Gastroesophageal sphincter (tissue), 4 donors: ENCODE data around the gene TMEM116. TPM values are rescaled to one million over a fixed set of nuclear protein-coding genes. Genes with fewer than 3 reads are reported as not detected.

Experiments
- ATAC-seq: fragments of 150-250 bp; one replicate; pipeline ENCODE4 v1.9.1; 2016; ENCODE audit warnings: mild to moderate bottlenecking, moderate library complexity
- H3K27ac ChIP-seq, 4 donors: fragments of 200-600 bp; sonication (generic) in 3 of 4; 1 replicate in 3 of 4; 2 replicates in 1 of 4; pipeline ENCODE4 v1.5.1; 2016 to 2019
- H3K27me3 ChIP-seq: fragments of 200-600 bp; sonication (generic); one replicate; pipeline ENCODE4 v1.5.1; 2019
- H3K36me3 ChIP-seq, 2 donors: fragments of 200-600 bp; sonication (generic); one replicate each; pipeline ENCODE4 v1.5.1; 2019; ENCODE audit warnings: control low read depth in 1 of 2
- H3K4me1 ChIP-seq, 3 donors: fragments of 200-600 bp; sonication (generic); 1 replicate in 2 of 3; 2 replicates in 1 of 3; pipeline ENCODE4 v1.5.1; 2016 to 2019; ENCODE audit warnings: control low read depth in 2 of 3
- H3K4me3 ChIP-seq, 2 donors: fragments of 200-600 bp; sonication (generic); one replicate each; pipeline ENCODE4 v1.5.1; 2019; ENCODE audit warnings: mild to moderate bottlenecking in 1 of 2, moderate library complexity in 1 of 2
- H3K9me3 ChIP-seq, 3 donors: fragments of 200-600 bp; sonication (generic); one replicate each; pipeline ENCODE4 v1.5.1; 2017 to 2019; ENCODE audit warnings: control low read depth in 2 of 3
- EP300 ChIP-seq: sonication (generic); formaldehyde crosslinking; IDR thresholded peaks from one replicate; pipeline ENCODE4 v1.6.1; 2017; ENCODE audit warnings: antibody characterized with exemption, mild to moderate bottlenecking
- POLR2A ChIP-seq, 2 donors: fragments of 450-650 bp; IDR thresholded peaks; one replicate each; pipeline ENCODE4 v1.6.1; 2017; ENCODE audit warnings: antibody characterized with exemption in 2 of 2, mild to moderate bottlenecking in 2 of 2, moderate library complexity in 1 of 2
- POLR2AphosphoS5 ChIP-seq: sonication (generic); formaldehyde crosslinking; IDR thresholded peaks from one replicate; pipeline ENCODE4 v1.6.1; 2017; ENCODE audit warnings: antibody characterized with exemption
- WGBS, 2 donors: methylation state at CpG; one replicate each; pipeline ENCODE4 v1.1.5; 2018; ENCODE audit warnings: low coverage in 1 of 2; 5-methylcytosine and 5-hydroxymethylcytosine counted together
- total RNA-seq, 4 donors: library from RNA; depleted of rRNA; stranded (reverse); fragments of >200 nt; gene quantifications; one replicate each; pipeline ENCODE4 v1.1.0, GENCODE V29; 2016
- TF ChIP-seq, protein P1 (sequence below), 4 experiments: fragments of 200-600 bp in 2 of 4; fragments of 450-650 bp in 2 of 4; sonication (generic) in 1 of 4; IDR thresholded peaks; one replicate each; pipeline ENCODE4 v1.5.1; 2017 to 2019; ENCODE audit warnings: antibody characterized with exemption in 4 of 4, mild to moderate bottlenecking in 2 of 4, moderate library complexity in 2 of 4

Gene TMEM116
- total RNA-seq, 4 donors from 2014 or later: 6.4 to 11.4 (median 6.7) TPM

DNA sequence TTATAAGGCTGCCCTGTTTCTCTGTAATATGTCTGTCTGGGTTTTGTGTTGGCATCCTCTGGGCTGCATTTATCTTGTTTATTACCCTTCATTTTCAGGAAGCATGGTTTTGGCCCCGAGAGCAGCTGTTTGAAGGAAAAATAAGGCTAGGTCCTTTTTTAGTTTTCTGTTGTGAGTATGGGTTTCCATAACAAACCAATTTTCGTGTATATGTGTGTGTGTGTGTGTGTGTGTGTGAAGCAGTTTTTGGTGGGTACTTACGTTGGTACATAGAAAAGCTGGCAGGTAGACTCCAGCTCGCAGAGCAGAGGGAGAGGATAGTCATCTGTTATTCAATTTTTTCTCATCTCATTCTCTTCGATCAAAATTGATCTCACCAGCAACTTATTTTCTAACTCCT, 118.4 kb downstream of the TMEM116 start:
- no peak for ATAC-seq
- H3K4me1 ChIP-seq: no peaks in the 10 kb centered on the region
- peaks cover 0 to 93% of the 10 kb centered on the region in 2 donors for H3K36me3 ChIP-seq
- H3K4me3 ChIP-seq: no peak overlapping the region
- H3K27ac ChIP-seq: no peak overlapping the region
- WGBS, 2 donors: 57 to 66% methylated on average over 4 to 5 of the region's 5 CpGs
- H3K9me3 ChIP-seq: no peaks in the 10 kb centered on the region
- TF ChIP-seq POLR2A (IDR thresholded peaks at IDR 0.05): no peak
- TF ChIP-seq, protein P1, sequence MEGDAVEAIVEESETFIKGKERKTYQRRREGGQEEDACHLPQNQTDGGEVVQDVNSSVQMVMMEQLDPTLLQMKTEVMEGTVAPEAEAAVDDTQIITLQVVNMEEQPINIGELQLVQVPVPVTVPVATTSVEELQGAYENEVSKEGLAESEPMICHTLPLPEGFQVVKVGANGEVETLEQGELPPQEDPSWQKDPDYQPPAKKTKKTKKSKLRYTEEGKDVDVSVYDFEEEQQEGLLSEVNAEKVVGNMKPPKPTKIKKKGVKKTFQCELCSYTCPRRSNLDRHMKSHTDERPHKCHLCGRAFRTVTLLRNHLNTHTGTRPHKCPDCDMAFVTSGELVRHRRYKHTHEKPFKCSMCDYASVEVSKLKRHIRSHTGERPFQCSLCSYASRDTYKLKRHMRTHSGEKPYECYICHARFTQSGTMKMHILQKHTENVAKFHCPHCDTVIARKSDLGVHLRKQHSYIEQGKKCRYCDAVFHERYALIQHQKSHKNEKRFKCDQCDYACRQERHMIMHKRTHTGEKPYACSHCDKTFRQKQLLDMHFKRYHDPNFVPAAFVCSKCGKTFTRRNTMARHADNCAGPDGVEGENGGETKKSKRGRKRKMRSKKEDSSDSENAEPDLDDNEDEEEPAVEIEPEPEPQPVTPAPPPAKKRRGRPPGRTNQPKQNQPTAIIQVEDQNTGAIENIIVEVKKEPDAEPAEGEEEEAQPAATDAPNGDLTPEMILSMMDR (IDR thresholded peaks at IDR 0.05): no peak
- no peak for TF ChIP-seq EP300
- no peak for TF ChIP-seq POLR2AphosphoS5
- H3K27me3 ChIP-seq: no peaks in the 10 kb centered on the region

DNA sequence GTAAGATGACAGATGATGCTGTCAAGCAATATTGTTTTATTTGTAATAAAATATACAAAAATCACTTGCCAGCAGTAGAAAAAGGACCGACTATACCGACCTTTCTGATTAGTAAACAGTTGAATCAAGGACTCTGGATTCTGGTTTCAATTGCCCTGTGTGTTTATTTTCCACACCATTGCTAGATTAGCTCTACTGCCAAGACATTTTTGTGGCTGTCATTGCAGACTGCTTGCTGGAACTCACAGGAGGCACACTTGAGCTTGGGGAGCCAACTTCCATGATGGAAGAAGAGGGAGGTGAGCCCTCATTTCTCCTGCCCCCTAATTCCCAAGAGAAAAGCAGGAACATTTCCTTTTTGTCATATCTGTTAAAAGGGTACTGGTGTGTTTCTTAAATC, 119.7 kb downstream of the TMEM116 start:
- Histone ChIP-seq H3K4me3 (no peak overlapping the region), H3K36me3 (peaks cover 0 to 93% of the 10 kb centered on the region in 2 donors), H3K9me3 (no peaks in the 10 kb centered on the region), H3K27ac (no peak overlapping the region), H3K27me3 (no peaks in the 10 kb centered on the region), H3K4me1 (no peaks in the 10 kb centered on the region)
- WGBS, 2 donors: 17 to 33% methylated on average over 2 of the region's 2 CpGs
- TF ChIP-seq, protein P1 (IDR thresholded peaks at IDR 0.05): no peak
- TF ChIP-seq POLR2A (IDR thresholded peaks at IDR 0.05) (no peak), EP300 (no peak), POLR2AphosphoS5 (no peak)
- no peak for ATAC-seq

DNA sequence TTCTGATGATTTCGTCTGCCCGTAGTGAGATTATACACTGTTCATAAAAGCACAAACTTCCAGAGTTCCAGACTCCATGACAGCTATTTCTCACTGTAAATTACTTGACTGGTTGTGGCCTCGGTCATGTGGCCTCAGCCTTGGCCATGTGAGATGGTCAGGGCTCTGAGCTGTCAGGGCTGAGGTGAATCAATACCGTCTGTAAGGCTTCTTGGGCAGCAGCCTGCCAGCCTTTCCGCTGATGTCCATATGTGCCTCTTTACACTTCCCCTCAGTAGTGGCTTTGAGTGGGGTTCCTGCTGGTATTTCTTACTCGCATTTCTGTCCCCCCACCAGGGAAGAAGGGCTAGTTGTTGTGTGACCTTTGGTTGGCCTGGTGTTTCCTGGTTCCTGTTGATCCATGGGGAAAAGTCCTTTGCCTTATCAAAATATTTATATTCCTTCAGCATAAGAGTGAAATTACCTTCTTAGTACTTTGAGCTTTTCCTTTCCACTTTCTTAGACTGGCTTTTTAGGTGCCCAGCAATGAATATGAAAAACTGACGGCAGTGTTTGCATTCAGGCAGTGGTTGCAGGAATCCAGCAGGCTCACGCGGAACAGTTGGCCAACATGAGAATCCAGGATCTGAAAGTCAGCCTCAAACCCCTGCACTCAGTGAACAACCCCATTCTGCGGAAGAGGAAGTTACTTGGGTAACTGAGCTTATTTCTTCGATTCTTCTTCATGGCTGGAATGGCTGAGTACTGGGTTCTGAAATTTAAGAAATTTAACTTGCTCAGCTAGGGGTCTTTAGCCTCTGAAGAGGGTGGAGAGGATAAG, 124.8 kb downstream of the TMEM116 start:
- no peaks in the 10 kb centered on the region for H3K27me3 ChIP-seq
- H3K9me3 ChIP-seq: no peaks in the 10 kb centered on the region
- H3K4me3 ChIP-seq: no peak overlapping the region
- WGBS, 2 donors: 90 to 94% methylated on average over 6 to 11 of the region's 11 CpGs
- no peak for TF ChIP-seq POLR2A (IDR thresholded peaks at IDR 0.05)
- no peak for TF ChIP-seq EP300
- TF ChIP-seq POLR2AphosphoS5: no peak
- TF ChIP-seq, protein P1 (IDR thresholded peaks at IDR 0.05): no peak
- H3K36me3 ChIP-seq: peaks cover 0 to 100% of the 10 kb centered on the region in 2 donors
- H3K4me1 ChIP-seq: no peaks in the 10 kb centered on the region
- no peak for ATAC-seq
- H3K27ac ChIP-seq: no peak overlapping the region

DNA sequence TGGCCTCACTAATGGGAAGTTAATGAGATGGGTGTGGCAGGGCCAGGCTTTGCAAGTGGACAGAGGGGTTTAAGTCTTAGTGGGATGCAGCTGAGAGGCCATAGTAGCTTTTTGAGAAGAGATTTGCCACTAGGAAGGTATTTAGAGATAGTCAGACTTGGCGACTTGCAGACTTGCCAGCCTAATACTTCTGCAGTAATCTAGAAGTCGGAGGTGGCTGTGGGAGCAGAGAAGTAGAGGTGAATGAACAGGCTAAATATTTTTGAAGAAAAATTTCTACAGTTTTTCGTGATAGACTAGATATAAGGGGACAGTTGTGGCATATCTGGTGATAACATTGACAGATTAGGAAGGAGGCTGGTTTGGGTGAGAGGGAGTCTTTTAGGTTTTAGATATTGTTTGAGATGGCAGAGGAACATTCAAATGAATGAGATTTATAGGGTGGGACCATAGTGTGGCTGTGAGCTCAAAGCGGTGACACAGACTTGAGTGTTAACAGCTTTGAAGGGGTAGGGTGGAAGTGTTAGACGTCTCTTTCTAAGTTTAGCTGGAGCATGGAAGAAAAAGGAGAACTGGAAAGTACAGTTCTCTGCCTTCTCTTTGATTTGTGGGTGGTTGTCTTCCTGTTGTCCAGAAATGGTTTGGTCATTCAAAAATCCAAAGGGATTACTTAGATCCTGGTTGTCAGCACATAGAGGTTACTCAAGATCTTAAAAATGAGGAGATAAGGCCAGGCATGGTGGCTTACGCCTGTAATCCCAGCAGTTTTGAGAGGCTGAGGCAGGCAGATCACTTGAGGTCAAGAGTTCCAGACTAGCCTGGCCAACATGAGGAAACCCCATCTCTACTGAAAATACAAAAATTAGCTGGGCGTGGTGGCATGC, 126.1 kb downstream of the TMEM116 start:
- Histone ChIP-seq H3K4me1 (no peaks in the 10 kb centered on the region), H3K9me3 (no peaks in the 10 kb centered on the region), H3K36me3 (peaks cover 0 to 100% of the 10 kb centered on the region in 2 donors), H3K27ac (no peak overlapping the region), H3K4me3 (no peak overlapping the region), H3K27me3 (no peaks in the 10 kb centered on the region)
- no peak for TF ChIP-seq POLR2A (IDR thresholded peaks at IDR 0.05)
- TF ChIP-seq, protein P1 (IDR thresholded peaks at IDR 0.05): no peak
- ATAC-seq: no peak
- WGBS, 2 donors: 84 to 90% methylated on average over 7 of the region's 7 CpGs
